Neuron (in vitro differentiated cells): ENCODE results near the gene CCDC12.

Experiments
- H2AFZ ChIP-seq: one replicate; pipeline ENCODE4 v1.6.1; 2013; ENCODE audit warnings: low read depth, mild to moderate bottlenecking, inconsistent platforms, low read length, moderate library complexity
- H3K27me3 ChIP-seq: one replicate; pipeline ENCODE4 v1.6.1; 2013; ENCODE audit warnings: low read length; ENCODE audit not compliant: insufficient read depth
- H3K36me3 ChIP-seq: one replicate; pipeline ENCODE4 v1.6.1; 2013; ENCODE audit warnings: low read length; ENCODE audit not compliant: insufficient read depth
- H3K4me1 ChIP-seq: one replicate; pipeline ENCODE4 v1.6.1; 2013; ENCODE audit warnings: low read length; ENCODE audit not compliant: insufficient read depth
- H3K4me3 ChIP-seq: 2 replicates; pipeline ENCODE4 v1.5.1; 2013; ENCODE audit warnings: mild to moderate bottlenecking, low read length, moderate library complexity
- H3K9me3 ChIP-seq: one replicate; pipeline ENCODE4 v1.6.1; 2013; ENCODE audit warnings: low read length

Gene CCDC12

GRCh38 chr3:46997453-46998091 lies 21.0 kb upstream of the CCDC12 start:
- no peak overlapping the region for H3K4me3 ChIP-seq
- no peaks in the 10 kb centered on the region for H3K4me1 ChIP-seq
- H3K36me3 ChIP-seq = no peaks in the 10 kb centered on the region
- no peaks in the 10 kb centered on the region for H3K27me3 ChIP-seq
- H2AFZ ChIP-seq = no peak overlapping the region
- no peaks in the 10 kb centered on the region for H3K9me3 ChIP-seq

DNA sequence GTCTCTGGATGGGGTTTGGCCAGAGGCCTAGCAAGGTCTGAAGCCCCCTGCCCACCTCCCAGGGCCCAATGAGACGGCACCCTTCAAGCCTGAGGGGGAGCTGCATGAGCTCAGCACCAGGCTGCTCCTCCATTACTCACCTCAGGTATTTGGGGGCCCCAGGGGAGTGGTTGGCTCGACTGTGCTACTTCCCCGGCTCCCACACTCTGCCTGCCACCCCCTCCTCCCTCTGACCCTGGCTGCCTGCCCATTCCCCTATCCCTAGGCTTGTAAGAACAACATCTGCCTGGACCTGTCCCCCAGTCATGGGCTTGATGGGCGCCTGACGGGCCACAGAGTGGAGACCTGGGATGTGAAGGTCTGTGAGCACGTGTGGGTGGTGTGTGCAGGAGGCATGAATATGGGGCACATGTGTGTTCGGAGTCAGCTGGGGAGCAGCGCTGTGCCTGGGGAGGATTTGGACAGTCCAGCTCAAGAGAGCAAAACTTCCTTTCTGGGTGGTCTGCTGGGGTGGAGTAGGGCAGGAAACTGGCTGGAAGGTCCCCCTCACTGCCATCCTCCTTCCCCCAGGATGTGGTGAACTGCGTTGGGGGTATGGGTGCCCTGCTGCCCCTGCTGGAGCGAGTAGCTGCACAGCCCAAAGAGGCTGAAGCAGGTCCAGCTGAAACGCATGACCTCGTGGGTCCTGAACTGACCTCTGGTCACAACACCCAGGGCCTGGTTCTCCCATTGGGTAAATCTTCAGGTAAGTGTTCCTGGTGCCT lies 20.3 kb upstream of the CCDC12 start:
- no peaks in the 10 kb centered on the region for H3K4me1 ChIP-seq
- no peak overlapping the region for H2AFZ ChIP-seq
- no peak overlapping the region for H3K4me3 ChIP-seq
- no peaks in the 10 kb centered on the region for H3K9me3 ChIP-seq
- H3K27me3 ChIP-seq = no peaks in the 10 kb centered on the region
- no peaks in the 10 kb centered on the region for H3K36me3 ChIP-seq

GRCh38 chr3:46995901-46996562 lies 19.5 kb upstream of the CCDC12 start:
- Histone ChIP-seq H2AFZ (no peak overlapping the region), H3K36me3 (no peaks in the 10 kb centered on the region), H3K4me3 (no peak overlapping the region), H3K27me3 (no peaks in the 10 kb centered on the region), H3K9me3 (no peaks in the 10 kb centered on the region), H3K4me1 (no peaks in the 10 kb centered on the region)

DNA sequence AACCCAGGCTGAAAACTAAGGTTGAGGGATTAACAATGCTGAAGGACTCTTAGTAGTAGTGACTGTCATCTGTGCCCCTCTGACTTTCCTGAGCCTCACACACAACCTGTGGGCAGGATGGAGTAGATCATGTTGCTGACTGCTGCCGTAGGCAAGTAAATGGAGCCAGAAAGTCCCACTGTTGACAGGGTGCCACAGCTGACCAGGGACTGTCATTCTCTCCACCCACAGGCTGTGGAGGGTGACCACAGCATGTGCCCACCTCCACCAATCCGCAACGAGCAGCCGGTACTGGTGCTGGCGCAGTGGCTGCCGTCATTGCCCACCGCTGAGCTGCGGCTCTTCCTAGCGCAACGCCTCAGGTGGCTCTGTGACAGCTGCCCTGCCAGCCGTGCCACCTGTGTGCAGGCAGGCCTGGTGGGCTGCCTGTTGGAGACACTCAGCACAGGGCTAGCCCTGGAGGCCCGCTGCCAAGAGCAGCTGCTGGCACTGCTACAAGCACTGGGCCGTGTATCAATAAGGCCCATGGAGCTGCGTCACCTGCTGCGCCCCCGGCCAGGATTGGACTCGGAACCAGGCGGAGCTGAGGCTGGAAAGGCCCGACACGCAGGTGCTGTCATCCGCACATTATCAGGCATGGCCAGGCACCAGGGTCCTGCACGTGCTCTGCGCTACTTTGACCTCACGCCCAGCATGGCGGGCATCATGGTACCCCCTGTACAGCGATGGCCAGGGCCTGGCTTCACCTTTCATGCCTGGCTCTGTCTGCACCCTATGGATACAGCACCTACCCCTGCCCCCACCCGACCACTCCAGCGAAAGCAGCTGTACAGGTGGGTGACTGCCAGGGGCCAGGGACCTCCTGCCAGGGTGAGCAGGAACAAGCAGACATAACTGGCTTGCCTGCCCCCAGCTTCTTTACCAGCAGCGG lies 18.5 kb upstream of the CCDC12 start:
- Histone ChIP-seq H3K9me3 (no peaks in the 10 kb centered on the region), H3K4me3 (no peak overlapping the region), H3K36me3 (no peaks in the 10 kb centered on the region), H3K27me3 (no peaks in the 10 kb centered on the region), H2AFZ (no peak overlapping the region), H3K4me1 (no peaks in the 10 kb centered on the region)

DNA sequence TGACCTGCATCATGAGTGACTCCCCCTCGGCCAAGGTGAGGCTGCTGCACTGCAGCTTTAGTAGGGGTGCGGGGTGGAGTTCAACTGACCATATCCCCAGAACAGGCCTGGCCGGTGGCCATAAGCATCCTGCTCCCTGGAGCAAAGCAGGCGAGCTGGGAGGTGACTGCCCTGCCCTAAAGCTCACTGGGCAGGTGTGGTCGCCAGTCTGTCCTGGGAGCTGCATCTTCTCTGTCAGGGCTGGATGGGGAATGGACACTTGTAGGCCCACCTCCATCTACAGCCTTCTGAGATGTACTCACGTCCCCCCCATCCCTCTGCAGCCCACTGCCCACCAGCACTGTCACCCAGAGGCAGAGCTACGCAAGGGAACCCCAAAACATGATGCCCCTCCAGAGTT lies 17.4 kb upstream of the CCDC12 start:
- no peaks in the 10 kb centered on the region for H3K36me3 ChIP-seq
- H3K9me3 ChIP-seq = no peaks in the 10 kb centered on the region
- H3K27me3 ChIP-seq = no peaks in the 10 kb centered on the region
- H2AFZ ChIP-seq = no peak overlapping the region
- no peak overlapping the region for H3K4me3 ChIP-seq
- H3K4me1 ChIP-seq = no peaks in the 10 kb centered on the region

GRCh38 chr3:46993292-46993691 lies 16.7 kb upstream of the CCDC12 start:
- H3K4me1 ChIP-seq = no peaks in the 10 kb centered on the region
- no peaks in the 10 kb centered on the region for H3K36me3 ChIP-seq
- no peaks in the 10 kb centered on the region for H3K27me3 ChIP-seq
- H3K4me3 ChIP-seq = no peak overlapping the region
- H3K9me3 ChIP-seq = no peaks in the 10 kb centered on the region
- H2AFZ ChIP-seq = no peak overlapping the region

DNA sequence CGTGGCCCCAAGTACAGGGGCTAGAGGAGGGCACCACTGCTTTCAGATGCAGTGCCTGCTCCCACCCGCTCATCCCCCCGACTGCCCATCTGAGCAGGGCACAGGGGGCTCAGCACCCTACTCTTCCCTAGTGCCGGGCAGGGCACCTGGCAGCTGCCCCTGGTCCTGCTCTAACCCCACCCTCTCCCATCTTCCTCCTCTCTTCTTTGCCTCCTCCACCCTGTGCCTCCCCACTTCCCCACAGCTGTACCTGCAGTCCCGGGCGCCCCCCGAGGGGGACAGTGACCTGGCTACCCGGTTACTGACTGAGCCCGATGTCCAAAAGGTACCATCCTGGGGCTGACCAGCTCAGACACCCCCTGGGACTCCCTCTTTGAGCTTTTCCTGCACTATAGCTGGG lies 15.7 kb upstream of the CCDC12 start:
- H3K9me3 ChIP-seq = no peaks in the 10 kb centered on the region
- H2AFZ ChIP-seq = no peak overlapping the region
- H3K27me3 ChIP-seq = no peaks in the 10 kb centered on the region
- no peak overlapping the region for H3K4me3 ChIP-seq
- H3K4me1 ChIP-seq = no peaks in the 10 kb centered on the region
- H3K36me3 ChIP-seq = no peaks in the 10 kb centered on the region

DNA sequence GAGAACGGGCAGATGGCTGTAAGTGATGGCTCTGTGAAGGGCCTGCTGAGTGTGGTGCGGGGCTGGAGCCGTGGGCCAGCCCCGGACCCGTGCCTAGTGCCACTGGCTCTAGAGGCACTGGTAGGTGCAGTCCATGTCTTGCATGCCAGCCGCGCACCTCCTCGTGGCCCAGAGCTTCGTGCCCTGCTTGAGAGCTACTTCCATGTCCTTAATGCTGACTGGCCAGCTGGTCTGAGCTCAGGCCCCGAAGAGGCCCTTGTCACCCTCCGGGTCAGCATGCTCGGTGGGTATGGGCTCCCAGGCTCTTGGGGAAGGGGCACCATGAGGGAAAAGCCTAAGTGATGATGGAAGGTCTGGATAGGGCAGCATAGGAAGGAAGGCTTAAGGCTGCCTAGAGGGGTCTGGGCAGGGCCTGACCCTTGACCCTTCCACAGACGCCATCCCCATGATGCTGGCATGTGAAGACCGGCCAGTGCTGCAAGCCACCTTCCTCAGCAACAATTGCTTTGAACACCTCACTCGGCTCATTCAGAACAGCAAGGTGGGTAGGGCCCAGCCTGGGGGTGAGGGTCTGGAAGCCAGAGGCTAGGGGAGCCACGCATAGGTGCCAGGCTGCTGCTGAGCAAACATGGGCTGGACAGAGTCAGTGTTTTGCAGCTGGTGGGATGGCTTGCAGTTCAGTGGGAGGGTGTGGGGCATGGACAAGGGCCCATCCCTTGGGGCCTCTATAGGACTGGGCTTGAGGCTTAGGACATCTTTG lies 15.0 kb upstream of the CCDC12 start:
- H3K4me3 ChIP-seq = no peak overlapping the region
- H3K36me3 ChIP-seq = no peaks in the 10 kb centered on the region
- H3K4me1 ChIP-seq = no peaks in the 10 kb centered on the region
- no peaks in the 10 kb centered on the region for H3K9me3 ChIP-seq
- no peak overlapping the region for H2AFZ ChIP-seq
- H3K27me3 ChIP-seq = no peaks in the 10 kb centered on the region

DNA sequence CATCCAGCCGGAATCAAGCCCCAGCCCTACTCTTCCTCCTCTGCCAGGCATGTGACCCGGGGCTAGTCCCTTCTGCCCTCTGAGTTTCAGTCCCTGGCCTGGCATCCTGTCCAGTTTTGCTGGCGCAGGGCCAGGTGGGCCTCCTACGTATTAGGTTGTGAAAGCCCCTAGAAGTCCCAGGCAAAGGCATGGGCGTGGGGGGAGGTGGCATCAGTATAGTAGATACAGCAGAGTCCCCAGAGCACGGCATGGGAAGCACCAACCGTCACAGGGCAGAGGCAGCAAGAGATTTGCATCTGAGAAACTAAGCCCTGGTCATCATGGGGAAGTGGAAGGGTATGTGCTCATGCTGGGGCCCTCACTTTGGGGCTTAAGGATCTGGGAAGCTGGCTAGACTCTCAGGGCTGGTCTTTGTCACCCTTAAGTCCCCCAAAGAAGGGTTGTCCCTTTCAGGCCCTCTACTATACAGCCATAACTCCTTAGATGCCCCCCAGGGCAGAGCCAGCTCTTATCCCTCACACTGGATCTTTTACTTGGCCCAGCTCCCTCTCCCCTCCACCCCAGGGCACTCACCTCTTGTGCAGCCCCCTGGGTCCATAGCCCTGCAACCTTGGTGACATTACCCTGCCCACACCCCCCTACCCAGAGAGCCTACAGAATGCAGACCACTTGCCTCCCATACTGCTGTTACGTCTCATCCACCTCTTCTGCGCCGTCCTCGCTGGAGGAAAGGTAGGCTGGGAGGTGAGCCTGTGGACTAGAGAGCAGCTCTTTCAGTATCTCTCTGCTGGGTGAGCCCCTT lies 14.2 kb upstream of the CCDC12 start:
- Histone ChIP-seq H2AFZ (no peak overlapping the region), H3K4me3 (no peak overlapping the region), H3K9me3 (no peaks in the 10 kb centered on the region), H3K4me1 (no peaks in the 10 kb centered on the region), H3K36me3 (no peaks in the 10 kb centered on the region), H3K27me3 (no peaks in the 10 kb centered on the region)

GRCh38 chr3:46989146-46989810 lies 12.7 kb upstream of the CCDC12 start:
- no peaks in the 10 kb centered on the region for H3K36me3 ChIP-seq
- H3K4me3 ChIP-seq = no peak overlapping the region
- H2AFZ ChIP-seq = no peak overlapping the region
- no peaks in the 10 kb centered on the region for H3K4me1 ChIP-seq
- no peaks in the 10 kb centered on the region for H3K9me3 ChIP-seq
- H3K27me3 ChIP-seq = no peaks in the 10 kb centered on the region

- no peak overlapping the region for H2AFZ ChIP-seq
- no peaks in the 10 kb centered on the region for H3K36me3 ChIP-seq
- H3K9me3 ChIP-seq = no peaks in the 10 kb centered on the region
- H3K27me3 ChIP-seq = no peaks in the 10 kb centered on the region
- no peak overlapping the region for H3K4me3 ChIP-seq
- H3K4me1 ChIP-seq = no peaks in the 10 kb centered on the region
Measured at GRCh38 chr3:46988616-46989015, 12.1 kb upstream of the CCDC12 start.
